Liver (tissue), 9 donors: ENCODE data around the gene COMMD10. TPM values are rescaled to one million over a fixed set of nuclear protein-coding genes. Genes with fewer than 3 reads are reported as not detected.

Experiments used
- DNase-seq: peaks from one replicate; pipeline ENCODE4 v3.0.0-alpha.2; 2017; ENCODE audit warnings: low spot score
- H3K27ac ChIP-seq, 2 donors: one replicate each; pipeline ENCODE4 v1.7.0; 2013; ENCODE audit warnings: inconsistent platforms in 2 of 2, low read length in 2 of 2, control low read depth in 1 of 2, low read depth in 1 of 2, mild to moderate bottlenecking in 1 of 2
- H3K27me3 ChIP-seq, 4 donors: one replicate each; pipeline versions ENCODE4 v1.6.1 to v1.7.0; 2013; ENCODE audit warnings: low read length in 3 of 4, inconsistent platforms in 1 of 4, mild to moderate bottlenecking in 1 of 4, moderate library complexity in 1 of 4; ENCODE audit not compliant: control insufficient read depth in 4 of 4, insufficient read depth in 4 of 4
- H3K36me3 ChIP-seq, 4 donors: one replicate each; pipeline versions ENCODE4 v1.6.1 to v1.7.0; 2013; ENCODE audit warnings: low read length in 3 of 4, mild to moderate bottlenecking in 3 of 4, low read depth in 1 of 4, moderate library complexity in 1 of 4; ENCODE audit not compliant: control insufficient read depth in 4 of 4, insufficient read depth in 3 of 4
- H3K4me1 ChIP-seq, 4 donors: one replicate each; pipeline versions ENCODE4 v1.6.1 to v1.7.0; 2013; ENCODE audit warnings: low read length in 3 of 4, mild to moderate bottlenecking in 3 of 4, moderate library complexity in 1 of 4; ENCODE audit not compliant: control insufficient read depth in 4 of 4, insufficient read depth in 4 of 4
- H3K4me3 ChIP-seq, 3 donors: one replicate each; pipeline versions ENCODE4 v1.6.1 to v1.7.0; 2013; ENCODE audit warnings: low read length in 3 of 3, control low read depth in 1 of 3, low read depth in 1 of 3, mild to moderate bottlenecking in 1 of 3
- H3K9ac ChIP-seq, 2 donors: one replicate each; pipeline ENCODE4 v1.7.0; 2013; ENCODE audit warnings: low read length in 2 of 2, mild to moderate bottlenecking in 2 of 2, moderate library complexity in 2 of 2, control low read depth in 1 of 2, low read depth in 1 of 2
- H3K9me3 ChIP-seq, 4 donors: one replicate each; pipeline versions ENCODE4 v1.6.1 to v1.7.0; 2013; ENCODE audit warnings: low read length in 3 of 4; ENCODE audit not compliant: control insufficient read depth in 4 of 4
- ATF3 ChIP-seq: IDR thresholded peaks from 2 replicates; pipeline ENCODE4 v1.6.1; 2016; ENCODE audit warnings: antibody characterized with exemption
- EGR1 ChIP-seq, 2 donors: IDR thresholded peaks; 2 replicates each; pipeline ENCODE4 v1.6.1; 2016 to 2018; ENCODE audit warnings: antibody characterized with exemption in 2 of 2, low read depth in 2 of 2
- FOXA1 ChIP-seq: IDR thresholded peaks from 2 replicates; pipeline ENCODE4 v1.6.1; 2016; ENCODE audit warnings: antibody characterized with exemption
- FOXA2 ChIP-seq: IDR thresholded peaks from 2 replicates; pipeline ENCODE4 v1.6.1; 2016; ENCODE audit warnings: antibody characterized with exemption
- HNF4A ChIP-seq, 2 donors: conservative IDR thresholded peaks; 2 replicates each; pipeline ENCODE4 v1.6.1; 2016; ENCODE audit warnings: antibody characterized with exemption in 2 of 2, mild to moderate bottlenecking in 2 of 2
- HNF4G ChIP-seq: IDR thresholded peaks from 2 replicates; pipeline ENCODE4 v1.6.1; 2016; ENCODE audit warnings: antibody characterized with exemption
- JUND ChIP-seq, 2 donors: IDR thresholded peaks; 2 replicates each; pipeline ENCODE4 v1.6.1; 2016; ENCODE audit warnings: antibody characterized with exemption in 2 of 2
- MAX ChIP-seq: IDR thresholded peaks from 2 replicates; pipeline ENCODE4 v1.6.1; 2016; ENCODE audit warnings: antibody characterized with exemption
- NR2F2 ChIP-seq: IDR thresholded peaks from 2 replicates; pipeline ENCODE4 v1.6.1; 2016; ENCODE audit warnings: antibody characterized with exemption
- RAD21 ChIP-seq, 2 donors: IDR thresholded peaks; 2 replicates each; pipeline ENCODE4 v1.6.1; 2016; ENCODE audit warnings: antibody characterized with exemption in 2 of 2, mild to moderate bottlenecking in 2 of 2
- REST ChIP-seq: IDR thresholded peaks from 2 replicates; pipeline ENCODE4 v1.6.1; 2016; ENCODE audit warnings: antibody characterized with exemption, mild to moderate bottlenecking
- RXRA ChIP-seq, 2 donors: IDR thresholded peaks; 2 replicates each; pipeline ENCODE4 v1.6.1; 2017 to 2018; ENCODE audit warnings: antibody characterized with exemption in 2 of 2, mild to moderate bottlenecking in 1 of 2
- SP1 ChIP-seq: IDR thresholded peaks from 2 replicates; pipeline ENCODE4 v1.6.1; 2018; ENCODE audit warnings: antibody characterized with exemption, mild to moderate bottlenecking
- YY1 ChIP-seq: IDR thresholded peaks from 2 replicates; pipeline ENCODE4 v1.6.1; 2016; ENCODE audit warnings: antibody characterized with exemption, mild to moderate bottlenecking
- ZBTB33 ChIP-seq: IDR thresholded peaks from 2 replicates; pipeline ENCODE4 v1.6.1; 2016; ENCODE audit warnings: antibody characterized with exemption
- WGBS: extraction: QIAGEN DNeasy Blood & Tissue Kit; methylation state at CpG from one replicate; pipeline ENCODE4 v1.1.7; 2013; 5-methylcytosine and 5-hydroxymethylcytosine counted together
- polyA plus RNA-seq, 2 donors: library from polyadenylated mRNA; stranded (reverse) in 1 of 2; unstranded in 1 of 2; fragments of 200-250 nt in 1 of 2; fragments of >200 nt in 1 of 2; fragmentation: Nextera tagmentation in 1 of 2; extraction: Ambion mirVana in 1 of 2; gene quantifications; one replicate each; pipeline versions ENCODE4 v1.2.1 to v1.2.3, GENCODE V29; 2013 to 2015
- total RNA-seq, 2 donors: library from RNA; depleted of rRNA; stranded (reverse); fragments of >200 nt; gene quantifications; one replicate each; pipeline ENCODE4 v1.2.3, GENCODE V29; 2014
- donor health status: healthy.
- donor health status: healthy.
- donor health status: healthy.
- donor health status: healthy.
- donor health status: healthy.

Gene COMMD10
- total and polyA plus RNA-seq, 4 donors = 8.9 to 30.5 (median 19.3) TPM

GRCh38 chr5:116045821-116046220 is 39.0 kb upstream of the COMMD10 start:
- 78% methylated on average over 2 of the region's 2 CpGs for WGBS
- DNase-seq = no peak
- H3K9me3 ChIP-seq = no peaks in the 10 kb centered on the region

GRCh38 chr5:116046261-116046660 is 38.6 kb upstream of the COMMD10 start:
- no peaks in the 10 kb centered on the region for H3K9me3 ChIP-seq
- WGBS = 87% methylated on average over 3 of the region's 3 CpGs
- no peak for TF ChIP-seq MAX
- TF ChIP-seq ATF3 = no peak
- TF ChIP-seq HNF4G = no peak
- TF ChIP-seq SP1 = no peak
- no peak for TF ChIP-seq FOXA2
- no peak for TF ChIP-seq FOXA1
- no peak for TF ChIP-seq NR2F2
- no peak for TF ChIP-seq RAD21 (IDR thresholded peaks at IDR 0.05)
- TF ChIP-seq REST = no peak
- TF ChIP-seq HNF4A (conservative IDR thresholded peaks at IDR 0.05) = no peak
- TF ChIP-seq YY1 = no peak
- TF ChIP-seq JUND (IDR thresholded peaks at IDR 0.05) = no peak
- no peak for TF ChIP-seq RXRA (IDR thresholded peaks at IDR 0.05)

More at GRCh38 chr5:116045821-116046220, 39.0 kb upstream of the COMMD10 start:
- TF ChIP-seq FOXA2 (no peak), ZBTB33 (no peak), FOXA1 (no peak), REST (no peak), JUND (IDR thresholded peaks at IDR 0.05) (no peak), NR2F2 (no peak), ATF3 (no peak), EGR1 (IDR thresholded peaks at IDR 0.05; ENCODE audit: low read depth in 2 of 2) (no peak)
- no peak overlapping the region for H3K27ac ChIP-seq
- H3K4me3 ChIP-seq = no peak overlapping the region
- H3K36me3 ChIP-seq = no peaks in the 10 kb centered on the region
- H3K9ac ChIP-seq = no peak overlapping the region
- no peaks in the 10 kb centered on the region for H3K4me1 ChIP-seq
- H3K27me3 ChIP-seq = peaks cover 0 to 6% (median 0%) of the 10 kb centered on the region in 4 donors

More at GRCh38 chr5:116046261-116046660, 38.6 kb upstream of the COMMD10 start:
- Histone ChIP-seq H3K36me3 (no peaks in the 10 kb centered on the region), H3K9ac (no peak overlapping the region), H3K4me3 (no peak overlapping the region), H3K27ac (no peak overlapping the region), H3K27me3 (peaks cover 0 to 6% (median 0%) of the 10 kb centered on the region in 4 donors), H3K4me1 (no peaks in the 10 kb centered on the region)
- no peak for DNase-seq
